Measurements from ENCODE around the gene MORC1. TPM values are rescaled to one million over a fixed set of nuclear protein-coding genes. Genes with fewer than 3 reads are reported as not detected.
"Not testable (repeated sequence)": the region's sequence is repeated elsewhere in the genome, so short reads cannot be mapped to it uniquely, and the experiment has no call there.

MORC1 gene
- total RNA-seq, 1 experiment from 2014 or later = not detected

DNA sequence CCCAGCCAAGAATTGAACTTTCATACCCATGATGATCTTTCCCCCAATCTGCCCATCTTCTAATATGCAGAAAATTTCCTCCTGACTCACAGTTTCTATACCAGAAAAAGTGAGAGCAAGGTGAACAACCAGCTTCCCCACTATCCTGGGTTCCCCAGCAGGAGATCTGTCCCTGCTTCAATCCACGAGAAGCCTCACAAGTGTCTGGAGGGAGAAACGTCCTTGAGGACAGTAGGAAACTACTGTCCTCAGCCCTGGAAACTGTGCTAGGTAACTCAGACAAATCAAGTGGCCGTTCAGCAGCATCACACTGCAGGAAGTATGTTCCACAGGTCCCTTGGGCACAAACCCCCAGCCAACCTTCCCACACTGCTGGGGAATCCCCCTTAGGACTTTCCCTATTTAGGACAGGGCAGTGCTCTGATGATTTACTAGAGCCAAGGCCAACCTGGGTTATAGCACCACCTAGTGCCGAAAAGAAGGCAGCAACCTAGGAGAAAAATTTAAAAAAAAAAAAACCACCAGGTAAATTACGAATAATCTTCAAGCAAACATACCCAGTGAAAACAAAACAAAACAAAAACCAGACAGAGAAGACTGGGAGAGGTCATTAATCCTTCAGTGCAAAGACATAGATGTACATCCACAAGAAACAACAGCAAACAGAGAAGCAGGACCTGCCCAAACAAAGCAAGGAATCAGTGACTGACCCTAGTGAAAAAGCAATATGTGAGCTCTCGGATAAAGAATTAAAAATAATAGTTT lies 36.0 kb downstream of the MORC1 start:
- in situ Hi-C loops (cut with HindIII; ENCODE audit: low pct_unique_long_range_greater_than_20kb, low sequenced_read_pairs) = no loop called here

DNA sequence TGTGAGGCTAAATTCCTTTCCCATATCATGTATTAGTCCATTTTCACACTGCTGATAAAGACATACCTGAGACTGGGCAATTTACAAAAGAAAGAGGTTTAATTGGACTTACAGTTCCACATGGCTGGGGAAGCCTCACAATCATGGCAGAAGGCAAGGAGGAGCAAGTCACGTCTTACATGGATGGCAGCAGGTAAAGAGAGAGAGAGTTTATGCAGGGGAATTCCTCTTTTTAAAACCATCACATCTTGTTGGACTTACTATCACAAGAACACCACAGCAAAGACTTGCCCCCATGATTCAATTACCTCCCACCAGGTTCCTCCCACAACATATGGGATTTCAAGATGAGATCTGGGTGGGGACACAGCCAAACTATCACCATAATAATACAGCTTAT lies 37.8 kb downstream of the MORC1 start:
- H3K27ac ChIP-seq (ENCODE audit: low read length); H3K4me1 ChIP-seq (ENCODE audit: control insufficient read depth, insufficient read depth, low read length); H3K36me3 ChIP-seq (ENCODE audit: control insufficient read depth, insufficient read depth, low read length); in situ Hi-C loops (cut with HindIII; ENCODE audit: low pct_unique_long_range_greater_than_20kb, low sequenced_read_pairs); POLR2A ChIA-PET; H3K27me3 ChIP-seq (ENCODE audit: control insufficient read depth, insufficient read depth, low read length); H3K4me3 ChIP-seq (ENCODE audit: low read depth in 2 of 2, low read length in 2 of 2); BruUV-seq (replicated peaks); DNase-seq (ENCODE audit: low read depth, low spot score); ATAC-seq; CTCF ChIA-PET; H3K9me3 ChIP-seq (ENCODE audit: control insufficient read depth, insufficient read depth, low read depth, low read length): not testable (repeated sequence)
- intact Hi-C loops (cut with micrococcal nuclease; ENCODE audit: unreplicated experiment) = loop anchor here (5.0 kb wide), 1 partner anchor 418 kb away; no protein-coding TSS in a partner anchor

More for the DNA sequence above, 36.0 kb downstream of the MORC1 start:
- intact Hi-C loops (cut with micrococcal nuclease; ENCODE audit: unreplicated experiment) = loop anchor here (2.0 to 5.0 kb wide), 2 partner anchors 59 to 420 kb away; no protein-coding TSS in a partner anchor
- no peaks in the 10 kb centered on the region for H3K27me3 ChIP-seq (ENCODE audit: control insufficient read depth, insufficient read depth, low read length)
- ChIA-PET CTCF (interaction anchor here (1.2 kb wide), 1 partner anchor 58 kb away, joined by 9 read pairs; no protein-coding TSS in a partner anchor), POLR2A (no interaction called here)
- no peak for TF ChIP-seq POLR2AphosphoS5 (IDR thresholded peaks at IDR 0.05; ENCODE audit: low read depth, low read length)
- TF ChIP-seq, protein P1, sequence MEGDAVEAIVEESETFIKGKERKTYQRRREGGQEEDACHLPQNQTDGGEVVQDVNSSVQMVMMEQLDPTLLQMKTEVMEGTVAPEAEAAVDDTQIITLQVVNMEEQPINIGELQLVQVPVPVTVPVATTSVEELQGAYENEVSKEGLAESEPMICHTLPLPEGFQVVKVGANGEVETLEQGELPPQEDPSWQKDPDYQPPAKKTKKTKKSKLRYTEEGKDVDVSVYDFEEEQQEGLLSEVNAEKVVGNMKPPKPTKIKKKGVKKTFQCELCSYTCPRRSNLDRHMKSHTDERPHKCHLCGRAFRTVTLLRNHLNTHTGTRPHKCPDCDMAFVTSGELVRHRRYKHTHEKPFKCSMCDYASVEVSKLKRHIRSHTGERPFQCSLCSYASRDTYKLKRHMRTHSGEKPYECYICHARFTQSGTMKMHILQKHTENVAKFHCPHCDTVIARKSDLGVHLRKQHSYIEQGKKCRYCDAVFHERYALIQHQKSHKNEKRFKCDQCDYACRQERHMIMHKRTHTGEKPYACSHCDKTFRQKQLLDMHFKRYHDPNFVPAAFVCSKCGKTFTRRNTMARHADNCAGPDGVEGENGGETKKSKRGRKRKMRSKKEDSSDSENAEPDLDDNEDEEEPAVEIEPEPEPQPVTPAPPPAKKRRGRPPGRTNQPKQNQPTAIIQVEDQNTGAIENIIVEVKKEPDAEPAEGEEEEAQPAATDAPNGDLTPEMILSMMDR (IDR thresholded peaks at IDR 0.05) = peak; percentile 92
- no peak for TF ChIP-seq SIN3A (IDR thresholded peaks at IDR 0.05; ENCODE audit: borderline replicate concordance, insufficient read depth, low read depth, low read length)
- no peak for TF ChIP-seq TCF7L2 (IDR thresholded peaks at IDR 0.05; ENCODE audit: low read depth, low read length)
- TF ChIP-seq, protein P2, sequence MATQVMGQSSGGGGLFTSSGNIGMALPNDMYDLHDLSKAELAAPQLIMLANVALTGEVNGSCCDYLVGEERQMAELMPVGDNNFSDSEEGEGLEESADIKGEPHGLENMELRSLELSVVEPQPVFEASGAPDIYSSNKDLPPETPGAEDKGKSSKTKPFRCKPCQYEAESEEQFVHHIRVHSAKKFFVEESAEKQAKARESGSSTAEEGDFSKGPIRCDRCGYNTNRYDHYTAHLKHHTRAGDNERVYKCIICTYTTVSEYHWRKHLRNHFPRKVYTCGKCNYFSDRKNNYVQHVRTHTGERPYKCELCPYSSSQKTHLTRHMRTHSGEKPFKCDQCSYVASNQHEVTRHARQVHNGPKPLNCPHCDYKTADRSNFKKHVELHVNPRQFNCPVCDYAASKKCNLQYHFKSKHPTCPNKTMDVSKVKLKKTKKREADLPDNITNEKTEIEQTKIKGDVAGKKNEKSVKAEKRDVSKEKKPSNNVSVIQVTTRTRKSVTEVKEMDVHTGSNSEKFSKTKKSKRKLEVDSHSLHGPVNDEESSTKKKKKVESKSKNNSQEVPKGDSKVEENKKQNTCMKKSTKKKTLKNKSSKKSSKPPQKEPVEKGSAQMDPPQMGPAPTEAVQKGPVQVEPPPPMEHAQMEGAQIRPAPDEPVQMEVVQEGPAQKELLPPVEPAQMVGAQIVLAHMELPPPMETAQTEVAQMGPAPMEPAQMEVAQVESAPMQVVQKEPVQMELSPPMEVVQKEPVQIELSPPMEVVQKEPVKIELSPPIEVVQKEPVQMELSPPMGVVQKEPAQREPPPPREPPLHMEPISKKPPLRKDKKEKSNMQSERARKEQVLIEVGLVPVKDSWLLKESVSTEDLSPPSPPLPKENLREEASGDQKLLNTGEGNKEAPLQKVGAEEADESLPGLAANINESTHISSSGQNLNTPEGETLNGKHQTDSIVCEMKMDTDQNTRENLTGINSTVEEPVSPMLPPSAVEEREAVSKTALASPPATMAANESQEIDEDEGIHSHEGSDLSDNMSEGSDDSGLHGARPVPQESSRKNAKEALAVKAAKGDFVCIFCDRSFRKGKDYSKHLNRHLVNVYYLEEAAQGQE (IDR thresholded peaks at IDR 0.05; ENCODE audit: insufficient read depth in 1 of 2, low read depth in 2 of 2, low read length in 1 of 2) = no peak
- no peak overlapping the region for H3K27ac ChIP-seq (ENCODE audit: low read length)
- BruUV-seq (replicated peaks) = no TSS peak
- peak; percentile 90 for ATAC-seq
- peak; percentile 38 for DNase-seq (ENCODE audit: low read depth, low spot score)
- no peaks in the 10 kb centered on the region for H3K4me1 ChIP-seq (ENCODE audit: control insufficient read depth, insufficient read depth, low read length)
- no peak overlapping the region for H3K4me3 ChIP-seq (ENCODE audit: low read depth in 2 of 2, low read length in 2 of 2)
- H3K9me3 ChIP-seq (ENCODE audit: control insufficient read depth, insufficient read depth, low read depth, low read length) = no peaks in the 10 kb centered on the region
- H3K36me3 ChIP-seq (ENCODE audit: control insufficient read depth, insufficient read depth, low read length) = no peaks in the 10 kb centered on the region

DNA sequence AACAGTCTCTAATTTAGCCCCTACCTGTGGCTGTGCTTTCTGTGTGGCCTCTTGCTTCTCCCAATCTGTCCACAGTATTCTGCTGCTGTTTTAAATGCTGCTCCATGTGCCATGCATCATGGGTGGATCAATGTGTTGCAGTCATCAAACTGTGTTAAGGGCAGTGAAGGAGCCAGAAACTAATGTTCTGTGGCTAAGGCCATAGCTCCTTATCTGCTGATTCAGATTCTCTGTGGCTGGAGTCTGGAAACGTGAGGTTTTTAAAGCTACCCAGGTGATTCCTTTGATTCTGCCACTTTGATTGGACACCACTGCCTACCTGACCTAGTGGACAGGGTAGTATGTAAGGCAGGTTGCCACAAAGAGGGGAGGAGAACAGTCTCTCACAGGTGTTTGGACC lies 44.8 kb downstream of the MORC1 start:
- Histone ChIP-seq H3K27me3 (ENCODE audit: control insufficient read depth, insufficient read depth, low read length) (no peaks in the 10 kb centered on the region), H3K27ac (ENCODE audit: low read length) (no peak overlapping the region), H3K36me3 (ENCODE audit: control insufficient read depth, insufficient read depth, low read length) (no peaks in the 10 kb centered on the region), H3K4me3 (ENCODE audit: low read depth in 2 of 2, low read length in 2 of 2) (no peak overlapping the region), H3K9me3 (ENCODE audit: control insufficient read depth, insufficient read depth, low read depth, low read length) (no peaks in the 10 kb centered on the region), H3K4me1 (ENCODE audit: control insufficient read depth, insufficient read depth, low read length) (no peaks in the 10 kb centered on the region)
- in situ Hi-C loops (cut with HindIII; ENCODE audit: low pct_unique_long_range_greater_than_20kb, low sequenced_read_pairs) (no loop called here), intact Hi-C loops (cut with micrococcal nuclease; ENCODE audit: unreplicated experiment) (no loop called here)
- DNase-seq (ENCODE audit: low read depth, low spot score) (no peak), ATAC-seq (no peak)
- POLR2A ChIA-PET = no interaction called here
- BruUV-seq (replicated peaks) = no TSS peak
- CTCF ChIA-PET = no interaction called here
- TF ChIP-seq SIN3A (IDR thresholded peaks at IDR 0.05; ENCODE audit: borderline replicate concordance, insufficient read depth, low read depth, low read length) (no peak), POLR2AphosphoS5 (IDR thresholded peaks at IDR 0.05; ENCODE audit: low read depth, low read length) (no peak), TCF7L2 (IDR thresholded peaks at IDR 0.05; ENCODE audit: low read depth, low read length) (no peak)
- TF ChIP-seq, protein P1 (IDR thresholded peaks at IDR 0.05) = no peak
- TF ChIP-seq, protein P2 (IDR thresholded peaks at IDR 0.05; ENCODE audit: insufficient read depth in 1 of 2, low read depth in 2 of 2, low read length in 1 of 2) = no peak

Data from Panc1 (cell line).